HG02763 (cell line): ENCODE results near the gene NPW.

ENCODE experiments used
- ATAC-seq: cut with Tn5 transposase; IDR thresholded peaks from one replicate; pipeline ENCODE4 v1.9.1; 2021; ENCODE audit warnings: mild to moderate bottlenecking, moderate library complexity; ENCODE audit not compliant: unreplicated experiment

The NPW gene

GRCh38 chr16:2019518-2019920, at the start of gene NPW:
Gene NPW, plus strand, starts transcription at chr16:2019785.
- no peak for ATAC-seq

- peak; percentile 80 for ATAC-seq
Measured at GRCh38 chr16:1971796-1972489, 47.6 kb upstream of the NPW start, which contains the start of gene TBL3. Gene TBL3, plus strand, starts transcription at chr16:1972053. Its CDS starts 112 bp downstream, at chr16:1972165.

GRCh38 chr16:1972490-1972877, 47.1 kb upstream of the NPW start:
- ATAC-seq = peak; percentile 2

GRCh38 chr16:1973461-1974156, 46.0 kb upstream of the NPW start:
- no peak for ATAC-seq

GRCh38 chr16:1974157-1975070, 45.2 kb upstream of the NPW start:
- ATAC-seq = no peak

GRCh38 chr16:1975432-1976215, 44.0 kb upstream of the NPW start:
- ATAC-seq = no peak

GRCh38 chr16:1976216-1976520, 43.4 kb upstream of the NPW start:
- no peak for ATAC-seq

GRCh38 chr16:1976951-1977874, 42.4 kb upstream of the NPW start:
- no peak for ATAC-seq

GRCh38 chr16:1977875-1978268, 41.7 kb upstream of the NPW start:
- ATAC-seq = no peak

- no peak for ATAC-seq
Measured at GRCh38 chr16:1978476-1979120, 41.0 kb upstream of the NPW start.

- ATAC-seq = no peak
Measured at GRCh38 chr16:1979271-1980029, 40.1 kb upstream of the NPW start.

GRCh38 chr16:1980030-1980769, 39.4 kb upstream of the NPW start:
- no peak for ATAC-seq

- ATAC-seq = no peak
Measured at GRCh38 chr16:1980770-1981087, 38.9 kb upstream of the NPW start.

- no peak for ATAC-seq
Measured at GRCh38 chr16:1981398-1981836, 38.2 kb upstream of the NPW start, which contains the start of gene NOXO1. Gene NOXO1, minus strand, starts transcription at chr16:1981469. Its CDS starts 290 bp downstream, at chr16:1981179.

- ATAC-seq = no peak
Measured at GRCh38 chr16:1982013-1982433, 37.6 kb upstream of the NPW start.

- ATAC-seq = no peak
Measured at GRCh38 chr16:1982991-1983543, 36.5 kb upstream of the NPW start.

- ATAC-seq = peak; percentile 81
Measured at GRCh38 chr16:1983544-1984346, 35.8 kb upstream of the NPW start, which contains the start of gene GFER. Gene GFER, plus strand, starts transcription at chr16:1984193. Its CDS starts 26 bp downstream, at chr16:1984219.
